Upper lobe of right lung (tissue), 1 donor: ENCODE measurements around the gene COL18A1. TPM values are rescaled to one million over a fixed set of nuclear protein-coding genes. Genes with fewer than 3 reads are reported as not detected.

Experiments used
- ATAC-seq: fragments of 200-7000 bp; cut with Tn5 transposase; one replicate; pipeline ENCODE4 v1.9.1; 2020; ENCODE audit warnings: mild to moderate bottlenecking, moderate library complexity
- DNase-seq: peaks from one replicate; pipeline ENCODE4 v3.0.0-alpha.2; 2020
- H3K27ac ChIP-seq: fragments of 200-600 bp; one replicate; pipeline ENCODE4 v1.8.0; 2022
- H3K27me3 ChIP-seq: fragments of 200-600 bp; one replicate; pipeline ENCODE4 v1.8.0; 2022; ENCODE audit warnings: mild to moderate bottlenecking
- H3K36me3 ChIP-seq: fragments of 200-600 bp; one replicate; pipeline ENCODE4 v1.8.0; 2022
- H3K4me1 ChIP-seq: fragments of 200-600 bp; one replicate; pipeline ENCODE4 v1.8.0; 2022
- H3K4me3 ChIP-seq: fragments of 200-600 bp; one replicate; pipeline ENCODE4 v1.8.0; 2022; ENCODE audit warnings: mild to moderate bottlenecking
- H3K9me3 ChIP-seq: fragments of 200-600 bp; one replicate; pipeline ENCODE4 v1.8.0; 2022
- intact Hi-C: fragments of 100-400 bp; cut with DNase I; formaldehyde crosslinking; loops from one replicate; pipeline ENCODE4 v1.11.0; 2022
- total RNA-seq: library from RNA; stranded (reverse); fragmentation: NEBNext Ultra II Directional; extraction: Animal tissue kit (Norgen Biotek cat#: 25700); gene quantifications from one replicate; pipeline ENCODE4 v1.2.1, GENCODE V29; 2021
- TF ChIP-seq, protein P1 (sequence below): fragments of 200-600 bp; IDR thresholded peaks from one replicate; pipeline ENCODE4 v1.8.0; 2022; ENCODE audit warnings: antibody characterized with exemption
- donor health status: DM: no; HTN: yes; CAD: no; lungs with severe emphysema.

Gene COL18A1
- total RNA-seq, 1 donor from 2014 or later = 60.4 TPM

DNA sequence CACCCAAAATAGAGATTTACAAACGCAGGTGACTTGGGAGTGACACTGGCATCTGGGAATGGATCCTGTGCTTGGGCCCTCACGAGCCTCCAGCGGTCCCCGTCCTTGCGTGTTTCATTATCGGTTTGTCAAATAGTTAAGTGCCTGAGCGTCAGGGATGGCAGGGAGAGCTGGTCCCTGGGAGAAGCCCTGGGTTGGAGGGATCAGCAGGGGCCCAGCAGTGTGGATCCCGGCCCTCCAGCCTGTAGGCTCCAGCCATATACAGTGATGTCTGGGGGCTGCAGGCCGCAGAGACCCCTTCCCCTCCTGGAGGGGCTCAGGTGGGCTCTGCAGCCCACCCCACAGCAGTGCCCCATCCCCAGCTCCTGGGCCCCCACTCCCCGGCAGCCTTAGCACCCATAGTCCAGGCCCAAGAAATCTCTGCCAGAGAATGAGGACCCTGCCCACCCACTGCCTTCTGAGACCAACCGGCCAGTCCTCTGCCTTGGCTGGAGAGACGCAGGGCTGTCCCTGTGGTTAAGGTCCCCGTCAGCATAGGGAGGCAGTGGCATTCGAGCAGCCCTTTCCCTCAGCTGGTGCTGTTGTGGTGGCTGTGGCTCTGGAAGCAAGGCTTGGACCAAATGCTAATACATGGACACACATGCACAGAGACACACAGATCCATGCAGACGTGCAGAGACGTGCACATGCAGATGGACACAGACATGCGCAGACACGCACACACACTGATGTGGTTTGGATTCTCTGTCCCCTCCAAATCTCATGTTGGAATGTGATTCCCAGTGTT lies 139.7 kb downstream of the COL18A1 start:
- ATAC-seq (no peak), DNase-seq (peak; percentile 46)
- intact Hi-C loops = no loop called here
- H3K27me3 ChIP-seq = no peaks in the 10 kb centered on the region
- no peak overlapping the region for H3K4me3 ChIP-seq
- no peaks in the 10 kb centered on the region for H3K36me3 ChIP-seq
- TF ChIP-seq, protein P1, sequence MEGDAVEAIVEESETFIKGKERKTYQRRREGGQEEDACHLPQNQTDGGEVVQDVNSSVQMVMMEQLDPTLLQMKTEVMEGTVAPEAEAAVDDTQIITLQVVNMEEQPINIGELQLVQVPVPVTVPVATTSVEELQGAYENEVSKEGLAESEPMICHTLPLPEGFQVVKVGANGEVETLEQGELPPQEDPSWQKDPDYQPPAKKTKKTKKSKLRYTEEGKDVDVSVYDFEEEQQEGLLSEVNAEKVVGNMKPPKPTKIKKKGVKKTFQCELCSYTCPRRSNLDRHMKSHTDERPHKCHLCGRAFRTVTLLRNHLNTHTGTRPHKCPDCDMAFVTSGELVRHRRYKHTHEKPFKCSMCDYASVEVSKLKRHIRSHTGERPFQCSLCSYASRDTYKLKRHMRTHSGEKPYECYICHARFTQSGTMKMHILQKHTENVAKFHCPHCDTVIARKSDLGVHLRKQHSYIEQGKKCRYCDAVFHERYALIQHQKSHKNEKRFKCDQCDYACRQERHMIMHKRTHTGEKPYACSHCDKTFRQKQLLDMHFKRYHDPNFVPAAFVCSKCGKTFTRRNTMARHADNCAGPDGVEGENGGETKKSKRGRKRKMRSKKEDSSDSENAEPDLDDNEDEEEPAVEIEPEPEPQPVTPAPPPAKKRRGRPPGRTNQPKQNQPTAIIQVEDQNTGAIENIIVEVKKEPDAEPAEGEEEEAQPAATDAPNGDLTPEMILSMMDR = no peak
- peaks cover 7% of the 10 kb centered on the region for H3K4me1 ChIP-seq
- no peaks in the 10 kb centered on the region for H3K9me3 ChIP-seq
- H3K27ac ChIP-seq = no peak overlapping the region

DNA sequence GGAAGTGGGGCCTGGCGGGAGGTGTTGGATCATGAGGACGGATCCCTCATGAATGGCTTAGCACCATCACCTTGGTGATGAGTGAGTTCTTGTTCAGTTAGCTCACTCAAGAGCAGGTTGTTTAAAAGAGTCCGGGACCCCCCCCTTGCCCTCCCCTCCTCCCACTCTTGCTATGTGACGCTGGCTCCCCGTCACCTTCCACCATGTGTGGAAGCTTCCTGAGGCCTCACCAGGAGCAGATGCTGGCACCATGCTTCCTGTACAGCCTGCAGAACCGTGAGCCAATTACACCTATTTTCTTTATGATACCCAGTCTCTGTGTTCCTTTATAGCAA lies 140.2 kb downstream of the COL18A1 start:
- Histone ChIP-seq H3K36me3 (no peaks in the 10 kb centered on the region), H3K27ac (no peak overlapping the region), H3K9me3 (no peaks in the 10 kb centered on the region), H3K4me3 (no peak overlapping the region), H3K27me3 (no peaks in the 10 kb centered on the region), H3K4me1 (peaks cover 7% of the 10 kb centered on the region)
- ATAC-seq (no peak), DNase-seq (no peak)
- TF ChIP-seq, protein P1 = no peak
- intact Hi-C loops = no loop called here

DNA sequence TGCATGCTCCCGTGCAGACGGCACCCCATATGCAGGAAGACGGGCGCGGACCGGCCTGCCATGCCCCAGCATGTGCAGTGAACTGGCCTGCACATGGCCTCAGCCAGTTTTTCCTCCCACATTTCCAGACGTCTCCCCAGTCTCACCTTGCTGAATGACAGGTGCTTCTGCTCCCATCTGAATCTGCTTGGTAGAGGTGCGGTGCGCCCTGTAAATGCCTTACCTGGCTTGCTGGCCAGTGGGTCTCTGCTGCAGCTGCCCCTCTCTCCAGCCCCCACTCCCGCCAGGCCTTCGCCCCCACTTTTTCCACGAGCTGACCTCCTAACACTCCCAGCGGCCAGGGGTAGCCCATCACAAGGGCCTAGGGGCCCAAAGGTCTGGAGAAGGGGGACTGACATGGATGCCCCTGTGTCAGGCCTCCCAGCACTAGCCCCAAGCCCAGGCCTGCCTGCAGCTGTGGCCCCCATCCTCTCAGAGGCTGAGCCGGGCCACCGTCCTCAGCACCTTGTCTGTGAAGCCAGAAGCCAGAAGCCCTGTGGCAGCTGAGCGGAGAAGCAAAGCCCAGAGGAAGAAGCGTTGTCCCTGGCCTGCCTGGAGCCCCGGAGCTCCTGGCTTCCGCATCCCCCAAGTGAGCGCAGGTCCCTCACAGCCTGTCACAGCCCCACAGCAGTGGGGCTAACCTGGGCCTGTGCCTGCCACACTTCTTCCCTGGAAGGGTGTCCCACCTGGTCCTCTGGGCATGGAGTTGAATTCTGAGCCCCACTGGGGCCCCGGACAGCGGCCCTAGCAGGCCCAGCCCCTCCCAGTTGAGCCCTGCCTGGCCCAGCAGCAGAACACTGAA lies 140.9 kb downstream of the COL18A1 start:
- intact Hi-C loops = no loop called here

DNA sequence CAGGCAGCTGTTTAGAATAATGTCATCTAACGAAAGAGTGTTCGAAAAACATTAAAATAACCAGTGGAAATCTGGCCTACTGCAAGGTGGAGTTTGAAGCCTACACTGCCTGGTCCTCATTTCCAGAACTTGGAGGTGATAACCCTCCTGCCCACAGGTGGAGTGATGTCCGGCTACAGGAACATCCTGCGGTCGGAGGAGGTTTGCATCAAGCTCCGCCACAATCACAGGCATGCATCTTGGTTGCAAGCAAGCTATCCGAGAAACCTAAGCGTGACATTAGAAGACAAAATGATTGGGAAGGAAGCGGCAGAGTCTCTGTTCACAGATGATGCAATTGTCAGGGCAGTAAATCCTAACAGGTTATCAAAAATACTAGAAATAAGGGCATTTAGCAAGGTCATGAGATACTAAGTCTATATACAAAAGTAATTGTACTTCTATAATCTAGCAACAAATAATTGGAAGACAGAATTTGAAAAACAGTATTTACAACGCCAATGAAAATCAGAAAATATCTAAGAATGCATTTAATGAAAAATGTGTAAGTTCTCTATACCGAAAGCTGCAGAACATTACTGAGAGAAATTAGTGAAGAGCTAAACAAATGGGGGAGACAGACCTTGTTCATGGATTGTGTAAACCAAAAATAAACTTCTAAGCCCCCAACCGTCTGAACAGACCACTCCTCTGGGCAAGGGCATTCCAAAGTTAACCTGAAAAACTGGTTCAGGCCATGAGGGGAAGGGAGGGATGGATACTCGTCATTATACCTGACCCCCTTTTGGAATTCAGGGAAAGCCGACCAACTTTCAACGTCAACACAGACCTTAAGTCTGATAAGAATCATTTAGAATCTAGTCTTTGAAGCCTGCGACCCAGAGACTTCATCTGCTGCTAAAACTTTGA lies 141.9 kb downstream of the COL18A1 start:
- DNase-seq (no peak), ATAC-seq (no peak)
- intact Hi-C loops = no loop called here
- Histone ChIP-seq H3K4me1 (peaks cover 10% of the 10 kb centered on the region), H3K9me3 (no peaks in the 10 kb centered on the region), H3K27me3 (no peaks in the 10 kb centered on the region), H3K4me3 (no peak overlapping the region), H3K36me3 (no peaks in the 10 kb centered on the region), H3K27ac (no peak overlapping the region)
- TF ChIP-seq, protein P1 = no peak

More for the DNA sequence above, 140.9 kb downstream of the COL18A1 start:
- no peak overlapping the region for H3K4me3 ChIP-seq
- H3K9me3 ChIP-seq = no peaks in the 10 kb centered on the region
- TF ChIP-seq, protein P1 = no peak
- H3K27ac ChIP-seq = no peak overlapping the region
- H3K27me3 ChIP-seq = no peaks in the 10 kb centered on the region
- peaks cover 8% of the 10 kb centered on the region for H3K4me1 ChIP-seq
- no peaks in the 10 kb centered on the region for H3K36me3 ChIP-seq
- ATAC-seq (no peak), DNase-seq (peak; percentile 57)

DNA sequence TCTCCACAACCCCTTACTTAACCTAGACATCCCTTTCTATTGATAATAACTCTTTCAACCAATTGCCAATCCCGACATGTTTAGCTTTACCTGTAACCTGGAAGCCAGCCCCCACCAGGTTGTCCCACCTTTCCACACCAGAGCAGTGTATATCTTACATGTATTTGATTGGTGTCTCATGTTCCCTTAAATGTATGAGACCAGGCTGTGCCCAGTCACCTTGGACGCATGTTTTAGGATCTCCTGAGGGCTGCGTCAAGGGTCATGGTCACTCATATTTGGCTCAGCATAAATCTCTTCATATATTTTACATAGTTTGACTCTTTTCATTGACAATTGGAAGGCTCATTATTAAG lies 142.6 kb downstream of the COL18A1 start:
- ATAC-seq = no peak
- H3K4me1 ChIP-seq = peaks cover 11% of the 10 kb centered on the region
- no peaks in the 10 kb centered on the region for H3K27me3 ChIP-seq
- no peak overlapping the region for H3K27ac ChIP-seq
- no peaks in the 10 kb centered on the region for H3K9me3 ChIP-seq
- no peak for DNase-seq
- no peaks in the 10 kb centered on the region for H3K36me3 ChIP-seq
- TF ChIP-seq, protein P1 = no peak
- intact Hi-C loops = no loop called here
- H3K4me3 ChIP-seq = no peak overlapping the region
